PC-9 (cell line): ENCODE results near the gene CHMP4B. TPM values are rescaled to one million over a fixed set of nuclear protein-coding genes. Genes with fewer than 3 reads are reported as not detected.

Experiments used
- BruUV-seq: library from RNA; stranded (reverse); fragments of 400-500 nt; replicated peaks from 2 replicates; lab custom pipeline; 2021; lab: Mats Ljungman, UMichigan
- CTCF ChIA-PET: fragments of 300-600 bp; sonication (Branson Sonifier 250); formaldehyde crosslinking; loops from one replicate; lab custom pipeline; 2022; ENCODE audit warnings: antibody characterized with exemption; lab: Charles Lee
- POLR2A ChIA-PET: fragments of 300-600 bp; sonication (Branson Sonifier 250); formaldehyde crosslinking; loops from one replicate; lab custom pipeline; 2022; ENCODE audit warnings: antibody characterized with exemption; ENCODE audit not compliant: unreplicated experiment; lab: Charles Lee
- DNase-seq, 2 experiments: peaks; one replicate each; pipeline versions ENCODE4 v3.0.0 to v3.0.0-alpha.2; 2015 to 2022; ENCODE audit warnings: mixed read lengths in 1 of 2
- H2AFZ ChIP-seq: fragments of 200-600 bp; sonication (generic); 2 replicates; pipeline ENCODE4 v1.8.1; 2017; ENCODE audit warnings: antibody characterized with exemption
- H3F3A ChIP-seq: fragments of 200-600 bp; sonication (generic); 2 replicates; pipeline ENCODE4 v1.8.1; 2017; ENCODE audit warnings: antibody characterized with exemption, mild to moderate bottlenecking, low read depth; ENCODE audit not compliant: insufficient read depth
- H3K27ac ChIP-seq: fragments of 200-600 bp; sonication (generic); 2 replicates; pipeline ENCODE4 v1.6.1; 2016; ENCODE audit warnings: mixed run types
- H3K27me3 ChIP-seq: fragments of 200-600 bp; sonication (generic); 2 replicates; pipeline ENCODE4 v1.6.1; 2016; ENCODE audit warnings: low read depth, mixed run types; ENCODE audit not compliant: insufficient read depth
- H3K36me3 ChIP-seq: fragments of 200-600 bp; sonication (generic); 2 replicates; pipeline ENCODE4 v1.6.1; 2016; ENCODE audit warnings: low read depth, mixed run types
- H3K4me1 ChIP-seq: fragments of 200-600 bp; sonication (generic); replicated peaks from 2 replicates; pipeline ENCODE4 v1.6.1; 2016; ENCODE audit warnings: mixed run types; ENCODE audit not compliant: insufficient read depth
- H3K4me2 ChIP-seq: fragments of 200-600 bp; sonication (generic); 2 replicates; pipeline ENCODE4 v1.6.1; 2017; ENCODE audit warnings: mixed run types
- H3K4me3 ChIP-seq: fragments of 200-600 bp; sonication (generic); 2 replicates; pipeline ENCODE4 v1.6.1; 2016; ENCODE audit warnings: mixed run types
- H3K79me2 ChIP-seq: fragments of 200-600 bp; sonication (generic); 2 replicates; pipeline ENCODE4 v1.6.1; 2017; ENCODE audit warnings: low read depth, mixed run types
- H3K9me2 ChIP-seq: fragments of 200-600 bp; sonication (generic); 2 replicates; pipeline ENCODE4 v1.8.1; 2017; ENCODE audit warnings: mild to moderate bottlenecking; ENCODE audit not compliant: insufficient read depth
- H3K9me3 ChIP-seq: fragments of 200-600 bp; sonication (generic); 2 replicates; pipeline ENCODE4 v1.8.1; 2016; ENCODE audit warnings: low read depth; ENCODE audit not compliant: insufficient read depth
- H4K20me1 ChIP-seq: fragments of 200-600 bp; sonication (generic); 2 replicates; pipeline ENCODE4 v1.8.1; 2017; ENCODE audit not compliant: insufficient read depth
- EZH2 ChIP-seq: fragments of 200-600 bp; sonication (generic); IDR thresholded peaks from 2 replicates; pipeline ENCODE4 v1.8.0; 2017; ENCODE audit warnings: antibody characterized with exemption, low read depth
- intact Hi-C: fragments of 100-400 bp; cut with micrococcal nuclease; formaldehyde crosslinking; loops from one replicate; pipeline ENCODE4 v1.10.0; 2022; ENCODE audit not compliant: unreplicated experiment
- total RNA-seq: library from RNA; stranded (reverse); gene quantifications from 2 replicates; pipeline ENCODE4 v1.2.3, GENCODE V29; 2021
- TF ChIP-seq, protein P1 (sequence below): fragments of 200-600 bp; sonication (generic); conservative IDR thresholded peaks from 2 replicates; pipeline ENCODE4 v1.6.1; 2017; ENCODE audit warnings: mixed run types, antibody characterized with exemption, mild to moderate bottlenecking, moderate library complexity

Gene CHMP4B
- total RNA-seq, 1 experiment from 2014 or later: 180 TPM

DNA sequence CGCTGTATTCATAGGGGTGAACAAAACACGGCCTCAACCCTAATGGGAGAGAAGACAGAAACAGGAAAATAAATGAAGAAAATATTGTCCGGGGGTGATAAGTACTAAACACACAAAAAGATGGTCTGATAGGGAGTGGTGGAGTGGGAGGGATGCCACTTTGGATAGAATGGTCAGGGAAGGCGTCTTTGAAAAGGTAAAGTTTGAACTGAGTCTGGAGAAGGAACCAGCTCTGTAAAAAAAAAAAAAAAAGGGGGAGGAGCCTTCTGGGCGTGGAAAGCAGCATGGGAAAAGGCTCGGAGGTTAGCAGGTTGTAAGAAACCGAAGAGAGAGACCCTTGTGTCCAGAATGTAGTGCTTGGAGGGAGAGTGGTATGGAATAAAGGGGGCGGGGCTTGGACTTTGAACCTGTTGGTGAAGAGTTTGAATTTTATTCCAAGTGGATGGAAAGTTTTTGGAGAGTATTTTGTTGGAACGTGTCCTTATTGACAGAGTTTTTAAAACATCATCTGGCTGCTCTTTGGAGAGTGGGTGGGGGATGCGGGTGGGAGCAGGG, 1.8 kb downstream of the CHMP4B start:
- Histone ChIP-seq H3K9me3 (no peaks in the 10 kb centered on the region), H3K27ac (peak overlapping the region; percentile 94), H3F3A (peaks cover 22% of the 10 kb centered on the region), H3K27me3 (no peaks in the 10 kb centered on the region), H4K20me1 (peaks cover 49% of the 10 kb centered on the region), H3K4me2 (peak overlapping the region; percentile 96), H3K4me1 (peaks cover 42% of the 10 kb centered on the region), H3K36me3 (peaks cover 27% of the 10 kb centered on the region), H3K4me3 (peak overlapping the region; percentile 84), H3K9me2 (no peaks in the 10 kb centered on the region), H2AFZ (no peak overlapping the region), H3K79me2 (peaks cover 68% of the 10 kb centered on the region)
- intact Hi-C loops: loop anchor here (10.0 kb wide), 1 partner anchor 252 kb away; no protein-coding TSS in a partner anchor
- no TSS peak for BruUV-seq
- CTCF ChIA-PET: interaction anchor here (0.6 to 0.7 kb wide), 6 partner anchors 21 to 550 kb away, joined by 3 to 8 read pairs (median 4); no protein-coding TSS in a partner anchor
- peak; percentile 38 to 50 for DNase-seq
- TF ChIP-seq, protein P1, sequence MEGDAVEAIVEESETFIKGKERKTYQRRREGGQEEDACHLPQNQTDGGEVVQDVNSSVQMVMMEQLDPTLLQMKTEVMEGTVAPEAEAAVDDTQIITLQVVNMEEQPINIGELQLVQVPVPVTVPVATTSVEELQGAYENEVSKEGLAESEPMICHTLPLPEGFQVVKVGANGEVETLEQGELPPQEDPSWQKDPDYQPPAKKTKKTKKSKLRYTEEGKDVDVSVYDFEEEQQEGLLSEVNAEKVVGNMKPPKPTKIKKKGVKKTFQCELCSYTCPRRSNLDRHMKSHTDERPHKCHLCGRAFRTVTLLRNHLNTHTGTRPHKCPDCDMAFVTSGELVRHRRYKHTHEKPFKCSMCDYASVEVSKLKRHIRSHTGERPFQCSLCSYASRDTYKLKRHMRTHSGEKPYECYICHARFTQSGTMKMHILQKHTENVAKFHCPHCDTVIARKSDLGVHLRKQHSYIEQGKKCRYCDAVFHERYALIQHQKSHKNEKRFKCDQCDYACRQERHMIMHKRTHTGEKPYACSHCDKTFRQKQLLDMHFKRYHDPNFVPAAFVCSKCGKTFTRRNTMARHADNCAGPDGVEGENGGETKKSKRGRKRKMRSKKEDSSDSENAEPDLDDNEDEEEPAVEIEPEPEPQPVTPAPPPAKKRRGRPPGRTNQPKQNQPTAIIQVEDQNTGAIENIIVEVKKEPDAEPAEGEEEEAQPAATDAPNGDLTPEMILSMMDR: no peak
- no peak for TF ChIP-seq EZH2
- POLR2A ChIA-PET: interaction anchor here (0.6 kb wide), 2 partner anchors 23 to 181 kb away, joined by 5 to 21 read pairs; partner anchors contain the start of gene RALY

DNA sequence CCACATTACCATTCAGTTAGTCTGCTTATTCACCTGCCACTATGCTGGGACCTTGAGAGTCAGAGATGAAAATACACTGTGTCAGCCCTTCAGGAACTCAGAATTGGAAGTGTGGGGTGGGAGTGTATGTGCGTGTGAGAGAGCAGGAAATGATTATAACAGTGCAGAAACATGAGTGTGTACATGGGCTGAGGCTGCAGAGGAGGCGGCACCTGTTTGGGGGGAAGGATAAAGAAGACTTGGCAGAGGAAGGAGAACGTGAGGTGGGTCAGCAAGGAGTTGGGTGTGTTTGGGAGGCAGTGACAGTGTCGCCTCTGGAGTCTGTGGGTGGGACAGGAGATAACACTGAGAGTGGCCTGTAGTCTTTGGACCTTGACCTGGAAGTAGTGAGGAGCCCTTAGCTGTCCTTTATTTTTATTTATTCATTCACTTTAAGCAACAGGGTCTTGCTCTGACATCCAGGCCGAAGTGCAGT, 3.1 kb downstream of the CHMP4B start:
- H4K20me1 ChIP-seq: peaks cover 62% of the 10 kb centered on the region

DNA sequence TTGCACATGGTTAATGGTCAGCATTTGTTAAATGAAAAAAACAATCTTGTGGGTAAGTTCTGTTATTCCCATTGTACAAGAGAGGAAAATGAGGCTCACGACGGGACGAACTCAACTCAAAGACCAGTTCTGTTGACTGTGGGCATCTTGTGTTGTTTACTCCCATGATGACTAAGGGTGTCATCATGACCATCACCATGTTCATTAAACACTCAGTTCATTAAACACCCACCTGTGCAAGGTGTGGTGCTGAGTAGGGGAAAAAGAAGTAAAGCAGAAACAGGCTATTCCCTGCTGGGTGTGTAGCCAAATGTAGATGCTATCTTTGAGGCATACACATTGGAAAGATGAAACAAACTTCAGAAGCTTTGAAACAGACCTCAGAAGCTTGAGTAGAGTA, 4.5 kb downstream of the CHMP4B start:
- H3K4me1 ChIP-seq: peaks cover 38% of the 10 kb centered on the region
- BruUV-seq: no TSS peak
- peaks cover 32% of the 10 kb centered on the region for H3K36me3 ChIP-seq
- H3K79me2 ChIP-seq: peaks cover 95% of the 10 kb centered on the region
- no peak overlapping the region for H3K27ac ChIP-seq
- ChIA-PET CTCF (no interaction called here), POLR2A (no interaction called here)
- H3K9me3 ChIP-seq: no peaks in the 10 kb centered on the region
- no peak overlapping the region for H2AFZ ChIP-seq
- TF ChIP-seq EZH2: no peak
- TF ChIP-seq, protein P1: no peak
- intact Hi-C loops: loop anchor here (10.0 kb wide), 1 partner anchor 249 kb away; no protein-coding TSS in a partner anchor
- H3K4me2 ChIP-seq: peak overlapping the region; percentile 96
- H3F3A ChIP-seq: peaks cover 36% of the 10 kb centered on the region
- H4K20me1 ChIP-seq: peaks cover 76% of the 10 kb centered on the region
- H3K9me2 ChIP-seq: no peaks in the 10 kb centered on the region
- DNase-seq: no peak
- H3K27me3 ChIP-seq: no peaks in the 10 kb centered on the region
- H3K4me3 ChIP-seq: no peak overlapping the region

More for the DNA sequence above, 3.1 kb downstream of the CHMP4B start:
- H3K9me2 ChIP-seq: no peaks in the 10 kb centered on the region
- H3K79me2 ChIP-seq: peaks cover 81% of the 10 kb centered on the region
- no peaks in the 10 kb centered on the region for H3K9me3 ChIP-seq
- no peak overlapping the region for H2AFZ ChIP-seq
- intact Hi-C loops: loop anchor here (10.0 kb wide), 1 partner anchor 251 kb away; no protein-coding TSS in a partner anchor
- H3K27ac ChIP-seq: no peak overlapping the region
- H3K4me1 ChIP-seq: peaks cover 42% of the 10 kb centered on the region
- ChIA-PET CTCF (no interaction called here), POLR2A (no interaction called here)
- H3K4me3 ChIP-seq: peak overlapping the region; percentile 84; the same call in 1 of the 2 replicates
- peak overlapping the region; percentile 96 for H3K4me2 ChIP-seq
- no peaks in the 10 kb centered on the region for H3K27me3 ChIP-seq
- no TSS peak for BruUV-seq
- TF ChIP-seq, protein P1: no peak
- TF ChIP-seq EZH2: no peak
- H3K36me3 ChIP-seq: peaks cover 32% of the 10 kb centered on the region
- no peak for DNase-seq
- peaks cover 31% of the 10 kb centered on the region for H3F3A ChIP-seq
